ENCODE results near the gene SLC26A11. TPM values are rescaled to one million over a fixed set of nuclear protein-coding genes. Genes with fewer than 3 reads are reported as not detected.

SLC26A11 gene
- total RNA-seq, 4 donors from 2014 or later: 11.3 to 13.8 (median 12.7) TPM

- peaks cover 31 to 92% (median 90%) of the 10 kb centered on the region in 4 donors for H3K36me3 ChIP-seq
- no peak for DNase-seq (ENCODE audit: extremely low spot score)
- intact Hi-C loops (cut with DNase I): no loop called here
- 56% methylated on average over 2 of the region's 22 CpGs for WGBS
- no peaks in the 10 kb centered on the region for H3K27me3 ChIP-seq
- H3K4me1 ChIP-seq: no peaks in the 10 kb centered on the region
- TF ChIP-seq CTCF (IDR thresholded peaks at IDR 0.05) (no peak), POLR2AphosphoS5 (IDR thresholded peaks at IDR 0.05) (no peak), POLR2A (IDR thresholded peaks at IDR 0.05; ENCODE audit: low read depth) (no peak)
- no peak overlapping the region for H3K27ac ChIP-seq (replicated peaks in 1 of 4)
- H3K9me3 ChIP-seq: no peaks in the 10 kb centered on the region
- H3K4me3 ChIP-seq: no peak overlapping the region
These were observed 8.1 kb upstream of the SLC26A11 start for GRCh38 chr17:80212109-80212508.

- H3K9me3 ChIP-seq: no peaks in the 10 kb centered on the region
- H3K4me3 ChIP-seq: no peak overlapping the region
- H3K27me3 ChIP-seq: no peaks in the 10 kb centered on the region
- TF ChIP-seq CTCF (IDR thresholded peaks at IDR 0.05) (no peak), EP300 (IDR thresholded peaks at IDR 0.05) (no peak), POLR2A (IDR thresholded peaks at IDR 0.05; ENCODE audit: low read depth) (no peak), POLR2AphosphoS5 (IDR thresholded peaks at IDR 0.05) (no peak)
- H3K4me1 ChIP-seq: no peaks in the 10 kb centered on the region
- H3K36me3 ChIP-seq: peaks cover 31 to 96% (median 93%) of the 10 kb centered on the region in 4 donors
- intact Hi-C loops (cut with DNase I): no loop called here
- 92% methylated on average over 11 of the region's 12 CpGs for WGBS
- H3K27ac ChIP-seq (replicated peaks in 1 of 4): no peak overlapping the region
- no peak for DNase-seq (ENCODE audit: extremely low spot score)
These were observed 7.7 kb upstream of the SLC26A11 start for GRCh38 chr17:80212511-80212910.

GRCh38 chr17:80212962-80213642 lies 7.1 kb upstream of the SLC26A11 start:
- Histone ChIP-seq H3K36me3 (peaks cover 31 to 98% (median 91%) of the 10 kb centered on the region in 4 donors), H3K4me3 (no peak overlapping the region), H3K9me3 (no peaks in the 10 kb centered on the region), H3K27me3 (no peaks in the 10 kb centered on the region), H3K4me1 (peaks cover 0 to 2% (median 0%) of the 10 kb centered on the region in 4 donors), H3K27ac (replicated peaks in 1 of 4) (no peak overlapping the region)
- no peak for DNase-seq (ENCODE audit: extremely low spot score)
- intact Hi-C loops (cut with DNase I): no loop called here
- WGBS: 86% methylated on average over 16 of the region's 19 CpGs
- TF ChIP-seq EP300 (IDR thresholded peaks at IDR 0.05) (no peak), POLR2A (IDR thresholded peaks at IDR 0.05; ENCODE audit: low read depth) (no peak), POLR2AphosphoS5 (IDR thresholded peaks at IDR 0.05) (no peak), CTCF (IDR thresholded peaks at IDR 0.05) (no peak)

GRCh38 chr17:80213643-80213975 lies 6.6 kb upstream of the SLC26A11 start:
- intact Hi-C loops (cut with DNase I): no loop called here
- Histone ChIP-seq H3K4me1 (peaks cover 0 to 7% (median 3%) of the 10 kb centered on the region in 4 donors), H3K27me3 (no peaks in the 10 kb centered on the region), H3K4me3 (no peak overlapping the region), H3K36me3 (peaks cover 31 to 94% (median 87%) of the 10 kb centered on the region in 4 donors), H3K27ac (replicated peaks in 1 of 4) (no peak overlapping the region), H3K9me3 (no peaks in the 10 kb centered on the region)
- DNase-seq (ENCODE audit: extremely low spot score): no peak
- 95% methylated on average over 11 of the region's 17 CpGs for WGBS
- TF ChIP-seq EP300 (IDR thresholded peaks at IDR 0.05) (no peak), POLR2AphosphoS5 (IDR thresholded peaks at IDR 0.05) (no peak), POLR2A (IDR thresholded peaks at IDR 0.05; ENCODE audit: low read depth) (no peak), CTCF (IDR thresholded peaks at IDR 0.05) (no peak)

Data from esophagus muscularis mucosa (tissue), 4 donors.